Measurements from ENCODE around the gene ABCC5.

ABCC5 gene

GRCh38 chr3:184058029-184058428 lies 40.3 kb upstream of the ABCC5 start:
- Histone ChIP-seq H3K36me3 (ENCODE audit: control insufficient read depth in 2 of 2, insufficient read depth in 1 of 2, low read length in 2 of 2) (no peaks in the 10 kb centered on the region), H3K9me3 (ENCODE audit: control insufficient read depth, insufficient read depth, low read depth, low read length) (no peaks in the 10 kb centered on the region), H3K27ac (ENCODE audit: extremely low read depth, low read depth, low read length) (no peak overlapping the region), H3K4me3 (ENCODE audit: low read depth, low read length) (no peak overlapping the region), H3K4me1 (ENCODE audit: control insufficient read depth, insufficient read depth, low read length) (no peaks in the 10 kb centered on the region)
- TF ChIP-seq, protein P1, sequence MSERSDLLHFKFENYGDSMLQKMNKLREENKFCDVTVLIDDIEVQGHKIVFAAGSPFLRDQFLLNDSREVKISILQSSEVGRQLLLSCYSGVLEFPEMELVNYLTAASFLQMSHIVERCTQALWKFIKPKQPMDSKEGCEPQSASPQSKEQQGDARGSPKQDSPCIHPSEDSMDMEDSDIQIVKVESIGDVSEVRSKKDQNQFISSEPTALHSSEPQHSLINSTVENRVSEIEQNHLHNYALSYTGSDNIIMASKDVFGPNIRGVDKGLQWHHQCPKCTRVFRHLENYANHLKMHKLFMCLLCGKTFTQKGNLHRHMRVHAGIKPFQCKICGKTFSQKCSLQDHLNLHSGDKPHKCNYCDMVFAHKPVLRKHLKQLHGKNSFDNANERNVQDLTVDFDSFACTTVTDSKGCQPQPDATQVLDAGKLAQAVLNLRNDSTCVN (tag by site-specific recombination; optimal IDR thresholded peaks at IDR 0.05) = no peak
- no peak for TF ChIP-seq ZNF48 (tag by site-specific recombination; IDR thresholded peaks at IDR 0.05)
- TF ChIP-seq ZFHX2 (tag by site-specific recombination; conservative IDR thresholded peaks at IDR 0.05) = 0 out of 2 replicates have a peak, but pooled peaks have one; percentile 13
- TF ChIP-seq ZNF274 (IDR thresholded peaks at IDR 0.05; ENCODE audit: low read length) = no peak
- TF ChIP-seq ZNF274 (tag by site-specific recombination; IDR thresholded peaks at IDR 0.05; ENCODE audit: borderline replicate concordance) = no peak
- TF ChIP-seq ZNF146 (tag by site-specific recombination; IDR thresholded peaks at IDR 0.05) = no peak
- ChIA-PET CTCF (interaction anchor here (0.9 kb wide), 1 partner anchor 192 kb away, joined by 3 read pairs; no protein-coding TSS in a partner anchor), POLR2A (no interaction called here)

DNA sequence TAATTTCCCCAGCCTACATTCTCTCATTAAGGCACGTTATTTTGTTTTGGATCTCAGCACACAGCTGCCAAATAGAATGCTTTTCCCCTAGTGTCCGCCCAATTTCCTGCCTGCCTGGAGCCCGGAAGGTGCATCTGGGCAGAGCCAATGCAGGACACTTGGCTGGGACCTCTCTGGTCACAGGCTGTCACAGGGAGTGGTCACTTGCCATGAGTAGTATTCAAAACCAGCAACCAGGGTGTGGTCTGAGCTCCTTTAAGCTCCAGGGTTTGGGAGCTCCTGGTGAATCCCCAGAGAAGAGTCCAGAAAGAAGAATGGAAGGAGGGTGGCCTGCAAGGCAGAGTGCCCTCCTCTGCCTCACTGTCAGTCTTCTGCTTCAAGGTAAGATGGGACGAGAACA lies 35.1 kb upstream of the ABCC5 start, which contains the start of gene HTR3C:
Gene HTR3C (plus strand): TSS at position 281 of the 400 bp plus-strand sequence. CDS start 34 bp downstream, at position 315.
- no peak for TF ChIP-seq MZF1 (tag by site-specific recombination; IDR thresholded peaks at IDR 0.05; ENCODE audit: borderline replicate concordance)
- TF ChIP-seq ZNF707 (tag by site-specific recombination; IDR thresholded peaks at IDR 0.05) = no peak
- TF ChIP-seq, protein P1 (tag by site-specific recombination; optimal IDR thresholded peaks at IDR 0.05) = no peak
- TF ChIP-seq ZSCAN16 (tag by site-specific recombination; IDR thresholded peaks at IDR 0.05) = no peak
- TF ChIP-seq, protein P2, sequence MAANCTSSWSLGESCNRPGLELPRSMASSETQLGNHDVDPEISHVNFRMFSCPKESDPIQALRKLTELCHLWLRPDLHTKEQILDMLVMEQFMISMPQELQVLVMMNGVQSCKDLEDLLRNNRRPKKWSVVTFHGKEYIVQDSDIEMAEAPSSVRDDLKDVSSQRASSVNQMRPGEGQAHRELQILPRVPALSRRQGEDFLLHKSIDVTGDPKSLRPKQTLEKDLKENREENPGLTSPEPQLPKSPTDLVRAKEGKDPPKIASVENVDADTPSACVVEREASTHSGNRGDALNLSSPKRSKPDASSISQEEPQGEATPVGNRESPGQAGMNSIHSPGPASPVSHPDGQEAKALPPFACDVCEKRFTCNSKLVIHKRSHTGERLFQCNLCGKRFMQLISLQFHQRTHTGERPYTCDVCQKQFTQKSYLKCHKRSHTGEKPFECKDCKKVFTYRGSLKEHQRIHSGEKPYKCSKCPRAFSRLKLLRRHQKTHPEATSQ (tag by site-specific recombination; IDR thresholded peaks at IDR 0.05) = no peak
- TF ChIP-seq ZNF114 (tag by site-specific recombination; IDR thresholded peaks at IDR 0.05) = no peak
- TF ChIP-seq, protein P3, sequence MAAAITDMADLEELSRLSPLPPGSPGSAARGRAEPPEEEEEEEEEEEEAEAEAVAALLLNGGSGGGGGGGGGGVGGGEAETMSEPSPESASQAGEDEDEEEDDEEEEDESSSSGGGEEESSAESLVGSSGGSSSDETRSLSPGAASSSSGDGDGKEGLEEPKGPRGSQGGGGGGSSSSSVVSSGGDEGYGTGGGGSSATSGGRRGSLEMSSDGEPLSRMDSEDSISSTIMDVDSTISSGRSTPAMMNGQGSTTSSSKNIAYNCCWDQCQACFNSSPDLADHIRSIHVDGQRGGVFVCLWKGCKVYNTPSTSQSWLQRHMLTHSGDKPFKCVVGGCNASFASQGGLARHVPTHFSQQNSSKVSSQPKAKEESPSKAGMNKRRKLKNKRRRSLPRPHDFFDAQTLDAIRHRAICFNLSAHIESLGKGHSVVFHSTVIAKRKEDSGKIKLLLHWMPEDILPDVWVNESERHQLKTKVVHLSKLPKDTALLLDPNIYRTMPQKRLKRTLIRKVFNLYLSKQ (tag by site-specific recombination; IDR thresholded peaks at IDR 0.05; ENCODE audit: borderline replicate concordance) = no peak
- TF ChIP-seq ZNF626 (tag by site-specific recombination; IDR thresholded peaks at IDR 0.05) = no peak
- TF ChIP-seq ZNF10 (tag by site-specific recombination; IDR thresholded peaks at IDR 0.05) = no peak
- TF ChIP-seq ZNF311 (tag by site-specific recombination; IDR thresholded peaks at IDR 0.05; ENCODE audit: borderline replicate concordance) = no peak
- no peak for TF ChIP-seq ZNF555 (tag by site-specific recombination; conservative IDR thresholded peaks at IDR 0.05)
- no peak for TF ChIP-seq BCL11B (tag by site-specific recombination; IDR thresholded peaks at IDR 0.05; ENCODE audit: low read depth)
- no peak for TF ChIP-seq TCF7L2 (IDR thresholded peaks at IDR 0.05; ENCODE audit: borderline replicate concordance, low read depth, low read length)
- no peak for TF ChIP-seq ZNF266 (tag by site-specific recombination; IDR thresholded peaks at IDR 0.05; ENCODE audit: low read depth)
- TF ChIP-seq KLF1 (tag by site-specific recombination; IDR thresholded peaks at IDR 0.05) = no peak
- TF ChIP-seq ZNF473 (tag by site-specific recombination; IDR thresholded peaks at IDR 0.05) = no peak
- no peak for TF ChIP-seq ZNF48 (tag by site-specific recombination; IDR thresholded peaks at IDR 0.05)
- TF ChIP-seq ZSCAN30 (tag by site-specific recombination; IDR thresholded peaks at IDR 0.05) = no peak
- TF ChIP-seq, protein P4, sequence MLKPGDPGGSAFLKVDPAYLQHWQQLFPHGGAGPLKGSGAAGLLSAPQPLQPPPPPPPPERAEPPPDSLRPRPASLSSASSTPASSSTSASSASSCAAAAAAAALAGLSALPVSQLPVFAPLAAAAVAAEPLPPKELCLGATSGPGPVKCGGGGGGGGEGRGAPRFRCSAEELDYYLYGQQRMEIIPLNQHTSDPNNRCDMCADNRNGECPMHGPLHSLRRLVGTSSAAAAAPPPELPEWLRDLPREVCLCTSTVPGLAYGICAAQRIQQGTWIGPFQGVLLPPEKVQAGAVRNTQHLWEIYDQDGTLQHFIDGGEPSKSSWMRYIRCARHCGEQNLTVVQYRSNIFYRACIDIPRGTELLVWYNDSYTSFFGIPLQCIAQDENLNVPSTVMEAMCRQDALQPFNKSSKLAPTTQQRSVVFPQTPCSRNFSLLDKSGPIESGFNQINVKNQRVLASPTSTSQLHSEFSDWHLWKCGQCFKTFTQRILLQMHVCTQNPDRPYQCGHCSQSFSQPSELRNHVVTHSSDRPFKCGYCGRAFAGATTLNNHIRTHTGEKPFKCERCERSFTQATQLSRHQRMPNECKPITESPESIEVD (tag by site-specific recombination; IDR thresholded peaks at IDR 0.05) = no peak
- TF ChIP-seq ZBTB1 (tag by site-specific recombination; IDR thresholded peaks at IDR 0.05) = no peak
- H3K27ac ChIP-seq (ENCODE audit: extremely low read depth, low read depth, low read length) = no peak within 1 kb of the TSS
- no peaks in the 10 kb centered on the region for H3K9me3 ChIP-seq (ENCODE audit: control insufficient read depth, insufficient read depth, low read depth, low read length)
- H3K4me1 ChIP-seq (ENCODE audit: control insufficient read depth, insufficient read depth, low read length) = no peaks in the 10 kb centered on the region
- H3K36me3 ChIP-seq (ENCODE audit: control insufficient read depth in 2 of 2, insufficient read depth in 1 of 2, low read length in 2 of 2) = no peaks in the 10 kb centered on the region
- H3K4me3 ChIP-seq (ENCODE audit: low read depth, low read length) = no peak within 1 kb of the TSS
- CTCF ChIA-PET = no interaction called here
- POLR2A ChIA-PET = no interaction called here
